GM19351 (cell line): ENCODE measurements around the gene TMEM150B.

Source experiments
- ATAC-seq: cut with Tn5 transposase; IDR thresholded peaks from one replicate; pipeline ENCODE4 v1.9.1; 2021; ENCODE audit warnings: mild to moderate bottlenecking, moderate library complexity; ENCODE audit not compliant: unreplicated experiment

TMEM150B gene, protein sequence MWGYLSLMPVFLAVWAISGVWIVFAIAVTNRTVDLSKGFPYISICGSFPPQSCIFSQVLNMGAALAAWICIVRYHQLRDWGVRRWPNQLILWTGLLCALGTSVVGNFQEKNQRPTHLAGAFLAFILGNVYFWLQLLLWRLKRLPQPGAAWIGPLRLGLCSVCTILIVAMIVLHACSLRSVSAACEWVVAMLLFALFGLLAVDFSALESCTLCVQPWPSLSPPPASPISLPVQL

GRCh38 chr19:55325172-55325571 is at the start of gene TMEM150B:
TSS of gene TMEM150B (minus strand) at chr19:55325341. CDS start at chr19:55321036, 4,305 bp downstream.
- ATAC-seq: no peak

DNA sequence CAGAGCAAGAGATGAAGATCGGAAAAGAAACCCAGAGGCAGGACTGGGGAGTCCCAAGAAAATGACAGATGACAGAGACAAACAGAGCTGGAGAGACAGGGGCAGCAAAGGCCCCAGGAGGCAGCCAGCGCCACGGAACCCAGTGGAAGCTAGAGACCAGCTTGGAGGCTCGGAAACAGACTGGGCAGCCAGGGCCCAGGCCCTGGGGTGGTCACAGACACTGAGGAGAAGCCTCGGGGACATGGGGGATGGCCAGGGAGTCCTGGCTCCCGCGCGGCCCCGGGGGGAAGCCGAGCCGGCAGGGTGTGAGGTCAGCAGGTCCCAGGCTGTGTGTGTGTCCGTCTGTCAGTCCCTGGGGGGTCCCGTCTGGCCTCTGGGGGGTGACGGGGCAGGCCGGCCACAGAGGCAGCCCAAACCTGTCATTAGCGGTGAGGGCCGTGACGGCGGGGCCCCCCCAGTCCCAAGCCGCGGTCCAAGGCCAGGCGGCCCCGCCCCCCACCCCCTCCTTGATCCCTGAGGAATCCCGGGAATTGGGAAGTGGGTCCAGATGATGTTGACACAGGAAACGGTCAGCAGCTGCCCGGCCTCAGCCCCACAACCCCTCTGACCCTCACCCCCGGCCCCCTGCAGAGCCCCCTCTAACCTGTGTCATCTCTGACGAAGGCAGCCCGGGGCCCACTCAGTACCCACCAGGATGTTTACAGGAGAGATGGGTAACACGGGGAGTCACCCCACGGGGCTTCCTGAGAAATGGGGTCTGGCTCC is 49.0 kb upstream of the TMEM150B start:
- ATAC-seq: no peak

DNA sequence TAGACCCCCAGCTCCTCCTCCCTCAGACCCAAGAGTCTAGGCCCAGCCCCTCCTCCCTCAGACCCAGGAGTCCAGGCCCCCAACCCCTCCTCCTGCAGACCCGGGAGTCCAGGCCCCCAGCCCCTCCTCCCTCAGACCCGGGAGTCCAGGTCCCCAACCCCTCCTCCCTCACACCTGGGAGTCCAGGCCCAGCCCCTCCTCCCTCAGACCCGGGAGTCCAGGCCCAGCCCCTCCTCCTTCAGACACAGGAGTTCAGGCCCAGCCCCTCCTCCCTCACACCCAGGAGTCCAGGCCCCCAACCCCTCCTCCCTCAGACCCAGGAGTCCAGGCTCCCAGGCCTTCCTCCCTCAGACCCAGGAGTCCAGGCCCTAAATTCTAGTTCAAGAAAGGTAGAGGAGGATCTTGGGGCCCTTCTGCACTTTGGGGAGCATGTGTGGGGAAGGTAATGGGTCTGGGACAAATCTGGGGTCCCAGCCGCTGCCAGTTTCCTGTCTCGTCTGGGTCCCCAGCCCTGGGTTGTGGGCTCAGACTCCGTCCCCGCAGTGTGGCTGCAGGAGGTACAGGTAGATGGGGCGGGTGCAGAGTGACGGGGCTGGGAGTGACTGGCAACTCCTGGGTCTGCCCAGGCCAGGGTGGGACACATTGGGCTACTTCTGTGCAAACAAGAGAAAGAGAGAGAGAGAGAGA is 48.3 kb upstream of the TMEM150B start:
- ATAC-seq: no peak

DNA sequence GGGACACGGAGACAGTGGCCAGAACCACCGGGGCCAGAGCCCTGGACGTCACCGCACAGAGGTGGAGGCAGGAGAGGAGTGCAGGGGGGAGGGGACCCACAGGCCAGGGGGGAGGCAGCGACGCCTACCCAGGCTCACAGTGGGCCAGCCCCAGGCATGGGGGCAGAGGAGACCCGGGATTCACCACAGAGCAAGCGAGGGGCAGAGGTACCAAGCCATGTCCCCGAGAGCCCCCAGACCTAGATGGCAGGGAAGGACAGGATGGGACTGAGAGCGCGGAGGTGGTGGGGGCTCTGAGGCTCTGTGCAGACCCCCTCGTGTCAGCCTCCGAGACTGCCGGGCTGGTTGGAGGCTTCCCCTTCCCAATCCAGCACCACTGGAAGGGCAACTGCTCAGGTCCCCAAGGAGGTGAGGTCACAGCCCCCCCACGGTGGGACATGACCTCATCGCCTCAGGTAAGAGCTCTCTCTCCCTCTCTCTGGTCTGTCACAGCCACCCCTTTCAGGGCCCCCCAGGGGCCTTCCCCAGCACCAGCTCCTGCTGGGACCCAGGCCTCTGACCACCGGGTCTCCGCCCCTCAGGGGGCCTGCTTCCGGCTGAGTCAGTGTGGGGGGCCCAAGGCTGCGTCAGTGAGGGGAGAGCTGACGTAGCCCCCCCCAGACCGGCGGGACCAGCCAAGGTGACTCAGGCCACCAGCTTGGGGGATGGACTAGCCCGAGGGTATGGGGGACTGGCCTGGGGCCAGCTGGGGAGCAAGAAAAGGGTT is 47.4 kb upstream of the TMEM150B start:
- ATAC-seq: no peak

DNA sequence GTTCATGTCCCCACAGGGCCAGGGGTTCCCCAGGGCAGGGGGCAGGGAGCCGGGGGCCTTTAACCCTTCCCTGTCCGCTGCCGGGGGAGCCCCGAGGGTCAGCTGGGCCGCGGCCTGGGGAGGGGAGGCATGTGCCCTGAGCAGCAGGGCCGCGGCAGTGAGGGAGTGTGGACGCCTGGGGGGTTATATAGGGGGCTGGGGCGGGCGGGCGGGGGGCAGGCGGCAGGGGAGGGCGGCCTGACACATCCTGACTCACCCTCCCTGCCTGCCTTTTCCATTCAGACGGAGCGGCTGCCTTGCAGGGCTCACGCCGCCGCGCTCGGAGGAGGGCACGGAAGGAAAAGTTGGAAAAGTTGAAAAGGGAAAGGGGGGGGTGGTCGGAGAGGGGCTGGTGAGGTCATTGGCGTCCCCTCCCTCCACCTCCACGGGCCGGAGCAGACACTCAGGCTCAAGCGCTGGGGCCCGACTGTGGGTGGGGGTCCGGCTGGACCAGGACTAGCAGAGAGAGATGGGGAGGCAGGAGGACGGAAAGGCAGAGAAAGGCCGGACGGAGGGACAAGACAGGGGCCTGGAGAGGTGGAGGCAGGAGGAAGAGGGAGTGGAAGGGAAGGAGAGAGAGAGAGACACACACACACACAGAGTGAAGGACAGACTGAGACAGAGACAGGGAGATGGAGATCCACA is 45.3 kb upstream of the TMEM150B start, which contains the start of gene IL11:
Gene IL11 (minus strand): TSS at position 159 of the 684 bp plus-strand sequence. CDS start 153 bp downstream, at position 6.
- no peak for ATAC-seq

GRCh38 chr19:55369653-55370304 is 44.6 kb upstream of the TMEM150B start:
- no peak for ATAC-seq

- ATAC-seq: no peak
Measured at GRCh38 chr19:55368701-55369563, 43.8 kb upstream of the TMEM150B start.

DNA sequence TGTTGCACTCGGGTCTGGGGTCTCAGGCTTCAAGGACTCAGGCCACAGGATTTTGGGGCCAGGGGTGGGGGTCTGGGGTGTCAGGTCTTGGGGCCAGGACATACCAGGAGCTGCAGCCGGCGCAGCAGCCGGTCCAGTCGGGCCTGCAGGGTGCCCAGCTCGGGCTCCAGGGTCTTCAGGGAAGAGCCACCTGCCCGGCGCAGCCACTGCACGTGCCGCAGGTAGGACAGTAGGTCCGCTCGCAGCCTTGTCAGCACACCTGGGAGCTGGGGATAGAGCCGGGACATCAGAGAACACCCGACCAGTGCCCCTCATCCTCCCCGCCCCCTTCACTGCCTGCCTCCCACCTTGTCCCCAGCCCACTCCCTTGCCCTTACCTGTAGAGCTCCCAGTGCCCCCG is 43.0 kb upstream of the TMEM150B start:
- ATAC-seq: no peak

DNA sequence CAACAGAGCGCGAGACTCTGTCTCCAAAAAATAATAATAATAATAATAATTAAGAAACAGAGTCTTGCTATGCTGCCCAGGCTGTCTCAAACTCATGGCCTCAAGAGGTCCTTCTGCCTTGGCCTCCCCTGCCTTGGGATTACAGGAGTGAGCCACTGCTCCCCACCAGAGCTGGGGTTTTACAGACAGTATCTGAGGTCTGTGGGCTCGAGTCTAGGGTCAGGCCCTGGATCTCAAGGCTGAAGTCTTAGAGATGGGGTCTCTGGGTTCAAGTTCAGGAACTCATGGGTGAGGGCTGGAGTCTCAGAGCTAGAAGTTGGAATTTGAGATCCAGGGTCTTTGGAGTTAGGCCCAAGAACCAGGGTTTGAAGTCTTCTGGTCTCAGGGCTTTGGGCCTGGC is 41.6 kb upstream of the TMEM150B start:
- no peak for ATAC-seq

DNA sequence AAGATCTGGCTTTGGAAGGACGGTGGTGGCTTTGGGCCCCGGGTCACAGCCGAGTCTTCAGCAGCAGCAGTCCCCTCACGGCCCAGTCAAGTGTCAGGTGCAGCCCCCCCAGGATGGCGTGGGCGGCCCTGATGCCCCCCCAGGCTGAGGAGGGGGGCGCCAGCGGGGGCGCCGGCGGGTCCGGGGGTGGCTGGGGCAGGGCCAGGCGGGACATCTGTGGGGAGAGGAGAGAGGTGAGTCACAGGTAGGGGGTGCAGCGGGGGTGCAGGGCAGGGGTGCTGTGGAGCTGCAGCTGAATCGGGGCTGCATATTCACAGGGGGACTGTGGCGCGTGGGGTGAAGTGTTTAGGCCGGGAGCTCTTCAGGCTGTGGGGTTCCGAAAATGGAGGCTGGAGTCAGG is 40.8 kb upstream of the TMEM150B start:
- ATAC-seq: no peak

DNA sequence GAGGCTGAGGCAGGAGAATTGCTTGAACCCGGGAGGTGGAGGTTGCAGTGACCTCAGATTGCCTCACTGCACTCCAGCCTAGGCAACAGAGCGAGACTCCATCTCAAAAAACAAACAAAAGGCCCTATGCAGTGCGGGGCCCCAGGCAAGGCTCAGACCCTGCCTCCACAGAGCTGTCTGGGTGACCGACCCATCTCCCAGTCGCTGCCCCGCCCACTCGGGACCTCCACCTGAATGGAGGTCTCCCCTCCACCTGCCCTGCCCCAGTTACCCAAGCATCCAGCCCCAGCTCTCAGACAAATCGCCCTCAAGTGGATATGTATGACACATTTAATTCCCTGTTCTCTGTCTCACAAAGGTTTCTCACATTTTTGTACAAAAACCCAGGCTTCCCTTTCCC is 40.1 kb upstream of the TMEM150B start:
- ATAC-seq: no peak

- ATAC-seq: no peak
Measured at GRCh38 chr19:55362990-55363716, 38.0 kb upstream of the TMEM150B start, which contains the start of gene GARIN5B. TSS of gene GARIN5B (minus strand) at chr19:55363260. CDS start at chr19:55363066, 194 bp downstream.

- ATAC-seq: no peak
Measured at GRCh38 chr19:55362174-55362989, 37.2 kb upstream of the TMEM150B start.

DNA sequence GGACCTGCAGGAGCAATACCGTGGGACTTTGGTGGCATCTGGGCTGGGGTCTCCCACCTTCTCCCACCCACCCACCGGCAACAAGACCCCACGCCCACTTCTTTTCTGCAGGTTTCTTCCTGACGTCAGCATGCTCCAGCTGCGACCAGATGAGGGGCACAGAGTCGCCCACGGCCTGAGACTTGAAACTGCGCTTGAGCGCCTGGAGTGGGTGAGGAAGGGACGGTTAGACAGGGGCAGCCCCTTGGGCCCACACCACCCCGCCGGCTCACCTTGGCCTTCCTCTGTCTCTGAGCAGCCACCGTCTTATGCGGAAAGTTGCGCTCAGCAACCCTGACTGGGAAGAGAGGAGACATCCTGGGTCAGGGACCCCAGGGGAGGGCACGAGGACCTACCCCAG is 35.8 kb upstream of the TMEM150B start:
- ATAC-seq: no peak

- ATAC-seq: no peak
Measured at GRCh38 chr19:55358943-55359908, 34.1 kb upstream of the TMEM150B start.

DNA sequence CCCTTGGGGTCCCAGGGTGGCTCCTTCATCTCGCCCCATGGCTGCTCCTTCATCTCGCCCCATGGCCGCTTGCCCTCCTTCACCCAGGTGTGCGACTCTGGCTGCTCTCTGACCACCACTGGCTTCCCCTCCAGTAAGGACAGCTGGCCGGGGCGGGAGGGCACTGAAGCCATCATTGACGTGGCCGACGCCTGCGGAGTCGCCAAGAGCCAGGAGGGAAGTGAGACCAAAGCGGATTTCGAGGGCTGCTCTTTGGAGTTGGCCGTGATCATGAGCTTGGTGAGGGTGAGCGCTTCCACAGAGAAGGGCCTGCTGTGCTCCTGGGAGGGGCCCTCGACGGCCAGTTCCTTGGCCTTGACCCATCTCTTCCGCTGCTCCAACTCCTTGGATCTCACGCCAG is 33.4 kb upstream of the TMEM150B start:
- no peak for ATAC-seq
